WTC11 (cell line): ENCODE data around the gene SST. TPM values are rescaled to one million over a fixed set of nuclear protein-coding genes. Genes with fewer than 3 reads are reported as not detected.
"Not testable (repeated sequence)": the region's sequence is repeated elsewhere in the genome, so short reads cannot be mapped to it uniquely, and the experiment has no call there.

Source experiments
- ATAC-seq: fragments of 200-7000 bp; cut with Tn5 transposase; 2 replicates; pipeline ENCODE4 v1.10.0; 2021; ENCODE audit warnings: mild to moderate bottlenecking, moderate library complexity
- CTCF ChIA-PET: fragments of 300-600 bp; sonication (Branson Sonifier 250); formaldehyde crosslinking; loops from one replicate; lab custom pipeline; 2021; ENCODE audit warnings: antibody characterized with exemption; lab: Charles Lee
- POLR2A ChIA-PET: fragments of 350-600 bp; sonication (Branson Sonifier 250); formaldehyde crosslinking; loops from one replicate; lab custom pipeline; 2021; ENCODE audit warnings: antibody characterized with exemption; lab: Charles Lee
- DNase-seq: peaks from one replicate; pipeline ENCODE4 v3.0.0; 2021; ENCODE audit warnings: low spot score
- H3K27ac Mint-ChIP-seq: 2 replicates; pipeline ENCODE4 v1.8.0; 2021; ENCODE audit warnings: mixed read lengths
- H3K27me3 Mint-ChIP-seq: 2 replicates; pipeline ENCODE4 v1.8.0; 2021; ENCODE audit warnings: low read depth, mild to moderate bottlenecking, moderate library complexity, mixed read lengths
- H3K36me3 Mint-ChIP-seq: 2 replicates; pipeline ENCODE4 v1.8.0; 2021; ENCODE audit warnings: mixed read lengths
- H3K4me1 Mint-ChIP-seq: 2 replicates; pipeline ENCODE4 v1.8.0; 2022; ENCODE audit warnings: mixed read lengths
- H3K4me3 Mint-ChIP-seq: 2 replicates; pipeline ENCODE4 v1.8.0; 2021; ENCODE audit warnings: mild to moderate bottlenecking, moderate library complexity, mixed read lengths
- H3K9me3 Mint-ChIP-seq: 2 replicates; pipeline ENCODE4 v1.8.0; 2021; ENCODE audit warnings: mixed read lengths
- ATF2 ChIP-seq: sonication (generic); formaldehyde crosslinking; IDR thresholded peaks from 2 replicates; pipeline ENCODE4 v1.8.1; 2022; ENCODE audit warnings: low read depth, missing genetic modification reagents, borderline replicate concordance
- CREB1 ChIP-seq: sonication (generic); formaldehyde crosslinking; IDR thresholded peaks from 2 replicates; pipeline ENCODE4 v1.8.0; 2023; ENCODE audit warnings: mild to moderate bottlenecking, missing genetic modification reagents
- CTCF ChIP-seq: fragments of 200-600 bp; IDR thresholded peaks from 2 replicates; pipeline ENCODE4 v1.8.0; 2022; ENCODE audit warnings: antibody characterized with exemption
- E2F5 ChIP-seq: sonication (generic); formaldehyde crosslinking; IDR thresholded peaks from 2 replicates; pipeline ENCODE4 v1.8.1; 2022; ENCODE audit warnings: mild to moderate bottlenecking, moderate library complexity, missing genetic modification reagents
- ELF4 ChIP-seq: sonication (generic); formaldehyde crosslinking; IDR thresholded peaks from 2 replicates; pipeline ENCODE4 v1.8.1; 2022; ENCODE audit warnings: low read depth, mild to moderate bottlenecking, moderate library complexity, missing genetic modification reagents
- ETV6 ChIP-seq: sonication (generic); formaldehyde crosslinking; IDR thresholded peaks from 2 replicates; pipeline ENCODE4 v1.8.1; 2022; ENCODE audit warnings: mild to moderate bottlenecking, missing genetic modification reagents
- FOXP4 ChIP-seq: sonication (generic); formaldehyde crosslinking; IDR thresholded peaks from 2 replicates; pipeline ENCODE4 v1.8.0; 2022; ENCODE audit warnings: mild to moderate bottlenecking, missing genetic modification reagents
- GRHL2 ChIP-seq: fragments of 250-450 bp; sonication (Bioruptor Pico); IDR thresholded peaks from 2 replicates; pipeline ENCODE4 v1.8.0; 2022; ENCODE audit warnings: mild to moderate bottlenecking, moderate library complexity; ENCODE audit not compliant: insufficient replicate concordance, severe bottlenecking
- GTF2I ChIP-seq: fragments of 250-450 bp; sonication (Bioruptor Pico); conservative IDR thresholded peaks from 2 replicates; pipeline ENCODE4 v1.4.0; 2021; ENCODE audit warnings: mild to moderate bottlenecking
- HMGA2 ChIP-seq: fragments of 250-450 bp; sonication (Bioruptor Pico); IDR thresholded peaks from 2 replicates; pipeline ENCODE4 v1.4.0; 2021; ENCODE audit warnings: mild to moderate bottlenecking, moderate library complexity
- TEAD4 ChIP-seq: sonication (generic); formaldehyde crosslinking; IDR thresholded peaks from 2 replicates; pipeline ENCODE4 v1.8.0; 2022; ENCODE audit warnings: mild to moderate bottlenecking, missing genetic modification reagents
- ZNF396 ChIP-seq: fragments of 250-450 bp; sonication (Bioruptor Pico); IDR thresholded peaks from 2 replicates; pipeline ENCODE4 v1.8.0; 2021; ENCODE audit warnings: mild to moderate bottlenecking, moderate library complexity, borderline replicate concordance
- ZNF416 ChIP-seq: fragments of 250-450 bp; sonication (Bioruptor Pico); IDR thresholded peaks from 2 replicates; pipeline ENCODE4 v1.9.0; 2021; ENCODE audit warnings: mild to moderate bottlenecking, inconsistent platforms
- total RNA-seq: library from RNA; stranded (reverse); gene quantifications from 3 replicates; pipeline ENCODE4 v1.2.3, GENCODE V29; 2021
- TF ChIP-seq, protein P1 (sequence below): sonication (generic); formaldehyde crosslinking; conservative IDR thresholded peaks from 2 replicates; pipeline ENCODE4 v1.8.1; 2023; ENCODE audit warnings: mild to moderate bottlenecking, low read depth, missing genetic modification reagents, moderate library complexity
- TF ChIP-seq, protein P2 (sequence below): sonication (generic); formaldehyde crosslinking; IDR thresholded peaks from 2 replicates; pipeline ENCODE4 v1.8.0; 2022; ENCODE audit warnings: mild to moderate bottlenecking, missing genetic modification reagents
- TF ChIP-seq, protein P3 (sequence below): fragments of 250-450 bp; sonication (Bioruptor Pico); IDR thresholded peaks from 2 replicates; pipeline ENCODE4 v1.9.0; 2021; ENCODE audit warnings: moderate library complexity, mild to moderate bottlenecking, inconsistent platforms, borderline replicate concordance
- TF ChIP-seq, protein P4 (sequence below): sonication (generic); formaldehyde crosslinking; IDR thresholded peaks from 2 replicates; pipeline ENCODE4 v1.8.1; 2023; ENCODE audit warnings: mild to moderate bottlenecking, missing genetic modification reagents
- TF ChIP-seq, protein P5 (sequence below): fragments of 250-450 bp; sonication (Bioruptor Pico); IDR thresholded peaks from 2 replicates; pipeline ENCODE4 v1.9.0; 2021; ENCODE audit warnings: mild to moderate bottlenecking

SST gene
- total RNA-seq, 1 experiment from 2014 or later: 0.70 TPM

DNA sequence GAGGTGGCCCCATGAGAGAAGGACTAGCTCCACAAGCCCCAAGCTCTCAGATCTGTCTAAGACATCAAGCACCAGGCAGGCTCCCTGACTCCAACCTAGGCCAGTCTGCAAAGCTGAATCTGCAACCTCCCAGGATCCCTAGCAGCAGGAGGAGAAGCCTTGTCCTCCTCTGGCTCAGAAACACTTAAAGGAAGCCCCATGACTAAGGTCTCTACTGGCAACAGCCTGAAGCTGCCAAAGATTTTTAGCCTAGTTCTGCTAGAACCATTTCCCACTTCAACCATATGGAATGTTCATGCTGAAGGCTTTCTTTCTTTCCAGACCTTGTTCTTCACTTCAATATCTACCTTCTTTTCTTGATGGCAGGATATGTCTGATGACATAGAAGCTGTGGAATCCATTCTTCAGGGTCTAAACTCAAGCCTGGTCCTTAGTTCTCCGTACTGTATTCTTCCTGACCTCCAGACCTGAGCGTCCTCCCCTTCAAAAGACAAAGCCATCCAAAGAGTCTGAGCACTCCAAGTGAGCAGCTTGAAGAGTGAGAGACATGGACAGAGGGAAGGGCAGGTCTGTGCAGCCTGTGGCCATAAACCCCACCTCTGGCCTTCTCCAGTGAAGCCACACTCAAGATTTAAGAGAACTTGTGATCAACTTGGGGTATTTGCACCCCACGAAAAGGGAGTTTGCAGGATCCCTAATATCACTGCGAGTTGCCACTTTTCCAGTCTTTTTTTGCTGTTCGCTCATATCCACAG is 23.1 kb downstream of the SST start (continued):
- no peak for TF ChIP-seq ATF2
- no peak for TF ChIP-seq CREB1 (CRISPR knock-in tag)
- no peak for TF ChIP-seq ZNF416 (CRISPR knock-in tag)
- TF ChIP-seq, all 79 proteins: peak for 0

DNA sequence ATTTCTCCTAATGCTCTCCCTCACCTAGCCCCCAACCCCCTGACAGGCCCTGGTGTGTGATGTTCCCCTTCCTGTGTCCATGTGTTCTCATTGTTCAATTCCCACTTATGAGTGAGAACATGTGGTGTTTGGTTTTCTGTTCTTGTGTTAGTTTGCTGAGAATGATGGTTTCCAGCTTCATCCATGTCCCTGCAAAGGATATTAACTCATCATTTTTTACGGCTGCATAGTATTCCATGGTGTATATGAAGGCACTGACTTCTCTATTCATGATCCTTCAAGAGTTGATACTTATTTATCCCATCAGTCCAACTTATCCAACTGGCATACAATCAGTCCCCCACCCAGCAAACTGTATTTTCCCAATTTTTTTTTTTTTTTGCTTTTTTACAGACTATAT is 24.8 kb downstream of the SST start:
- H3K4me3 Mint-ChIP-seq, CTCF ChIA-PET, POLR2A ChIA-PET, H3K36me3 Mint-ChIP-seq, DNase-seq, H3K9me3 Mint-ChIP-seq, H3K27ac Mint-ChIP-seq, ATAC-seq, H3K4me1 Mint-ChIP-seq: not testable (repeated sequence)
- peaks cover 23% of the 10 kb centered on the region for H3K27me3 Mint-ChIP-seq

- no peak for ATAC-seq
- Mint-ChIP-seq H3K27me3 (peaks cover 22% of the 10 kb centered on the region; the same call in 1 of the 2 replicates), H3K36me3 (no peaks in the 10 kb centered on the region)
- no peak for TF ChIP-seq GTF2I (CRISPR knock-in tag)
- TF ChIP-seq, protein P1, sequence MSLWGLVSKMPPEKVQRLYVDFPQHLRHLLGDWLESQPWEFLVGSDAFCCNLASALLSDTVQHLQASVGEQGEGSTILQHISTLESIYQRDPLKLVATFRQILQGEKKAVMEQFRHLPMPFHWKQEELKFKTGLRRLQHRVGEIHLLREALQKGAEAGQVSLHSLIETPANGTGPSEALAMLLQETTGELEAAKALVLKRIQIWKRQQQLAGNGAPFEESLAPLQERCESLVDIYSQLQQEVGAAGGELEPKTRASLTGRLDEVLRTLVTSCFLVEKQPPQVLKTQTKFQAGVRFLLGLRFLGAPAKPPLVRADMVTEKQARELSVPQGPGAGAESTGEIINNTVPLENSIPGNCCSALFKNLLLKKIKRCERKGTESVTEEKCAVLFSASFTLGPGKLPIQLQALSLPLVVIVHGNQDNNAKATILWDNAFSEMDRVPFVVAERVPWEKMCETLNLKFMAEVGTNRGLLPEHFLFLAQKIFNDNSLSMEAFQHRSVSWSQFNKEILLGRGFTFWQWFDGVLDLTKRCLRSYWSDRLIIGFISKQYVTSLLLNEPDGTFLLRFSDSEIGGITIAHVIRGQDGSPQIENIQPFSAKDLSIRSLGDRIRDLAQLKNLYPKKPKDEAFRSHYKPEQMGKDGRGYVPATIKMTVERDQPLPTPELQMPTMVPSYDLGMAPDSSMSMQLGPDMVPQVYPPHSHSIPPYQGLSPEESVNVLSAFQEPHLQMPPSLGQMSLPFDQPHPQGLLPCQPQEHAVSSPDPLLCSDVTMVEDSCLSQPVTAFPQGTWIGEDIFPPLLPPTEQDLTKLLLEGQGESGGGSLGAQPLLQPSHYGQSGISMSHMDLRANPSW: no peak
- no peak for TF ChIP-seq E2F5 (CRISPR knock-in tag)
- TF ChIP-seq, protein P2, sequence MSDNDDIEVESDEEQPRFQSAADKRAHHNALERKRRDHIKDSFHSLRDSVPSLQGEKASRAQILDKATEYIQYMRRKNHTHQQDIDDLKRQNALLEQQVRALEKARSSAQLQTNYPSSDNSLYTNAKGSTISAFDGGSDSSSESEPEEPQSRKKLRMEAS (CRISPR knock-in tag): no peak
- no peak for TF ChIP-seq ELF4
- TF ChIP-seq CTCF: no peak
- TF ChIP-seq, protein P3, sequence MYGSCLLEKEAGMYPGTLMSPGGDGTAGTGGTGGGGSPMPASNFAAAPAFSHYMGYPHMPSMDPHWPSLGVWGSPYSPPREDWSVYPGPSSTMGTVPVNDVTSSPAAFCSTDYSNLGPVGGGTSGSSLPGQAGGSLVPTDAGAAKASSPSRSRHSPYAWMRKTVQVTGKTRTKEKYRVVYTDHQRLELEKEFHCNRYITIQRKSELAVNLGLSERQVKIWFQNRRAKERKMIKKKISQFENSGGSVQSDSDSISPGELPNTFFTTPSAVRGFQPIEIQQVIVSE (CRISPR knock-in tag): no peak
- no peak for TF ChIP-seq GRHL2 (CRISPR knock-in tag)
- no peak for TF ChIP-seq HMGA2
- TF ChIP-seq, protein P4, sequence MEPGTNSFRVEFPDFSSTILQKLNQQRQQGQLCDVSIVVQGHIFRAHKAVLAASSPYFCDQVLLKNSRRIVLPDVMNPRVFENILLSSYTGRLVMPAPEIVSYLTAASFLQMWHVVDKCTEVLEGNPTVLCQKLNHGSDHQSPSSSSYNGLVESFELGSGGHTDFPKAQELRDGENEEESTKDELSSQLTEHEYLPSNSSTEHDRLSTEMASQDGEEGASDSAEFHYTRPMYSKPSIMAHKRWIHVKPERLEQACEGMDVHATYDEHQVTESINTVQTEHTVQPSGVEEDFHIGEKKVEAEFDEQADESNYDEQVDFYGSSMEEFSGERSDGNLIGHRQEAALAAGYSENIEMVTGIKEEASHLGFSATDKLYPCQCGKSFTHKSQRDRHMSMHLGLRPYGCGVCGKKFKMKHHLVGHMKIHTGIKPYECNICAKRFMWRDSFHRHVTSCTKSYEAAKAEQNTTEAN: no peak
- no peak for TF ChIP-seq ETV6 (CRISPR knock-in tag)
- no peak for TF ChIP-seq TEAD4 (CRISPR knock-in tag)
- TF ChIP-seq FOXP4 (CRISPR knock-in tag): no peak
- TF ChIP-seq, protein P5, sequence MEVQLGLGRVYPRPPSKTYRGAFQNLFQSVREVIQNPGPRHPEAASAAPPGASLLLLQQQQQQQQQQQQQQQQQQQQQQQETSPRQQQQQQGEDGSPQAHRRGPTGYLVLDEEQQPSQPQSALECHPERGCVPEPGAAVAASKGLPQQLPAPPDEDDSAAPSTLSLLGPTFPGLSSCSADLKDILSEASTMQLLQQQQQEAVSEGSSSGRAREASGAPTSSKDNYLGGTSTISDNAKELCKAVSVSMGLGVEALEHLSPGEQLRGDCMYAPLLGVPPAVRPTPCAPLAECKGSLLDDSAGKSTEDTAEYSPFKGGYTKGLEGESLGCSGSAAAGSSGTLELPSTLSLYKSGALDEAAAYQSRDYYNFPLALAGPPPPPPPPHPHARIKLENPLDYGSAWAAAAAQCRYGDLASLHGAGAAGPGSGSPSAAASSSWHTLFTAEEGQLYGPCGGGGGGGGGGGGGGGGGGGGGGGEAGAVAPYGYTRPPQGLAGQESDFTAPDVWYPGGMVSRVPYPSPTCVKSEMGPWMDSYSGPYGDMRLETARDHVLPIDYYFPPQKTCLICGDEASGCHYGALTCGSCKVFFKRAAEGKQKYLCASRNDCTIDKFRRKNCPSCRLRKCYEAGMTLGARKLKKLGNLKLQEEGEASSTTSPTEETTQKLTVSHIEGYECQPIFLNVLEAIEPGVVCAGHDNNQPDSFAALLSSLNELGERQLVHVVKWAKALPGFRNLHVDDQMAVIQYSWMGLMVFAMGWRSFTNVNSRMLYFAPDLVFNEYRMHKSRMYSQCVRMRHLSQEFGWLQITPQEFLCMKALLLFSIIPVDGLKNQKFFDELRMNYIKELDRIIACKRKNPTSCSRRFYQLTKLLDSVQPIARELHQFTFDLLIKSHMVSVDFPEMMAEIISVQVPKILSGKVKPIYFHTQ (CRISPR knock-in tag): no peak
- no peak for TF ChIP-seq ZNF396 (CRISPR knock-in tag)
Measured at GRCh38 chr3:187642861-187643260, 27.3 kb downstream of the SST start.

More at GRCh38 chr3:187642861-187643260, 27.3 kb downstream of the SST start:
- no peak for DNase-seq
- ChIA-PET POLR2A (no interaction called here), CTCF (no interaction called here)
- Mint-ChIP-seq H3K9me3 (peaks cover 20% of the 10 kb centered on the region), H3K27ac (no peak overlapping the region), H3K4me3 (no peak overlapping the region), H3K4me1 (no peaks in the 10 kb centered on the region)
